ENCODE measurements around the gene AJAP1.

DNA sequence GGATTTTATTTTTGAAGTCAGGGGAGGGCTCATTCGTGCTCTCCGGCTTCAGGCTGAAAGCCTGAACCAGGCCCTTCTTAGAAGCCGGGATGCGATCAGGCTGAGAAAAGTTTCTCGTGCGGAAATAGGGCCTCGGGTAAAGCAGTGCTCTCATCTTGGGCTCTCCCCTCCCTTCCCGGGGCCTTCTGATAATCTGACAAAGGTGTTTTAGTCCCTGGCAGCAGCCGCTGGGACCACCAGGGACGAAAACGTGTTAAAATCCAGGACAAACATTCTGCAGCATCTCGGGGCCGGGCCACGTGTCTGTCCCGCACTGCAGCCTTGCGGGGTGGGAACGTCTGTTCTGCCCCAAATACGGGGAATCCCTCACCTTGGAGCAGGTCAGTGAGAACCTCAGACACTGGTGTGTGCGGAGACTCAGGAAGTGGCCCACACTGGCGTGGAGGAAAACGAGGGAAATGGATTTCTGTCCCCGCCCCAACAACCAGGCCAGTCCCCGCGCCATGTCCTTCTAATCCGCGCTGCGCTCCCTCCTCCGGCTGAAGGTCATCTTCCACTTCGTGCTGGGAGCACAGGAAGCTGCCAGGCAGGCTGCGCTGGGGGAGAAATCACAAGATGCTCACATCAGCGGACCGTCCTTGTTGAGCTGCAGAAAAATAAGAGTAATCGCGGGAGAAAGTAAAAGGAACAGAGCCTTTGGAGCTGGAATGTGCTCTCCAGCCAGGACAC, 16.6 kb upstream of the AJAP1 start:
- TF ChIP-seq, protein P1, sequence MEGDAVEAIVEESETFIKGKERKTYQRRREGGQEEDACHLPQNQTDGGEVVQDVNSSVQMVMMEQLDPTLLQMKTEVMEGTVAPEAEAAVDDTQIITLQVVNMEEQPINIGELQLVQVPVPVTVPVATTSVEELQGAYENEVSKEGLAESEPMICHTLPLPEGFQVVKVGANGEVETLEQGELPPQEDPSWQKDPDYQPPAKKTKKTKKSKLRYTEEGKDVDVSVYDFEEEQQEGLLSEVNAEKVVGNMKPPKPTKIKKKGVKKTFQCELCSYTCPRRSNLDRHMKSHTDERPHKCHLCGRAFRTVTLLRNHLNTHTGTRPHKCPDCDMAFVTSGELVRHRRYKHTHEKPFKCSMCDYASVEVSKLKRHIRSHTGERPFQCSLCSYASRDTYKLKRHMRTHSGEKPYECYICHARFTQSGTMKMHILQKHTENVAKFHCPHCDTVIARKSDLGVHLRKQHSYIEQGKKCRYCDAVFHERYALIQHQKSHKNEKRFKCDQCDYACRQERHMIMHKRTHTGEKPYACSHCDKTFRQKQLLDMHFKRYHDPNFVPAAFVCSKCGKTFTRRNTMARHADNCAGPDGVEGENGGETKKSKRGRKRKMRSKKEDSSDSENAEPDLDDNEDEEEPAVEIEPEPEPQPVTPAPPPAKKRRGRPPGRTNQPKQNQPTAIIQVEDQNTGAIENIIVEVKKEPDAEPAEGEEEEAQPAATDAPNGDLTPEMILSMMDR (IDR thresholded peaks at IDR 0.05), result no peak
- TF ChIP-seq EZH2 (IDR thresholded peaks at IDR 0.05; ENCODE audit: borderline replicate concordance, insufficient read depth, low read depth, low read length, poor library complexity, severe bottlenecking), result no peak

Measured in B cell (primary cell).